ENCODE data around the gene RBM28. TPM values are rescaled to one million over a fixed set of nuclear protein-coding genes. Genes with fewer than 3 reads are reported as not detected.
A peak's percentile ranks its signal among the peaks of the same experiment; 100 is the strongest.

The RBM28 gene
- total RNA-seq, 1 experiment from 2014 or later: 28.8 TPM

DNA sequence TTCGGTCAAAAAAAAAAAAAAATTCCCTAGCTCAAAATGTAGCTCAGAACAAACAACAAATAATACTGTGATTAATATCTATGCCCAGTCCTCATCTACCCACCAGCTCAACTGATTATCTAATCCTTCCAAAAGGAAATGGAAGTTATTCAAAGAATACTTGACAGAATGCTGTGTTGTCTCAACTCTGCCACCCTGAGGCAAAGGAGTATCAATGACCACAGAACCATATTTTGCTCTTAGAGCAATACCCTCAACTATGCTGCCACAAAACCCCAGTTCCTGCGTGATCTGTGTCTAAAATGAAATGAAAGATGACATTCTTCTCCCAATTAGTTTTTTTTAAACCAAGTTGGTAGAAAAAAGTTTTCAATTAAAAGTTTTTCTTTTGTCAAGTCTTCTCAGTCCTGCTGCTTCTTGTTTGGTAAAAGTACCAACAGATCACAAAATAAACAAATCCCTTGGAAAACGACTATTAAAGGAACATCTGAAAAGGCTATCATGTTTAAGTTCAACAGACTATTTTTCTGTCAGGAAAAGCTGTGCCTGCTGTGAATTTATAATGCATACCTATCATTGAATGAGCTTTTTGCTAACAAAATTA, 21.6 kb downstream of the RBM28 start:
- H3K27ac ChIP-seq (ENCODE audit: low read length): no peak overlapping the region
- no peaks in the 10 kb centered on the region for H3K27me3 ChIP-seq (ENCODE audit: low read length)
- no peaks in the 10 kb centered on the region for H3K79me2 ChIP-seq (ENCODE audit: low read length)
- no peaks in the 10 kb centered on the region for H4K20me1 ChIP-seq (ENCODE audit: insufficient read depth, low read depth, low read length)
- H3K4me3 ChIP-seq (ENCODE audit: low read length): no peak overlapping the region
- H3K9me2 ChIP-seq (replicated peaks; ENCODE audit: insufficient read depth, low read length): no peaks in the 10 kb centered on the region
- H3K9ac ChIP-seq (ENCODE audit: low read length): no peak overlapping the region
- no peak overlapping the region for H3K4me2 ChIP-seq (ENCODE audit: low read depth, low read length, poor library complexity, severe bottlenecking)
- DNase-seq: peak; percentile 74
- H3K4me1 ChIP-seq (ENCODE audit: low read length): no peaks in the 10 kb centered on the region
- peaks cover 47% of the 10 kb centered on the region; the same call in 1 of the 2 replicates for H3K36me3 ChIP-seq (ENCODE audit: insufficient read depth, low read length)
- H2AFZ ChIP-seq (ENCODE audit: low read length): no peak overlapping the region
- no peaks in the 10 kb centered on the region for H3K9me3 ChIP-seq (ENCODE audit: low read length)

GRCh38 chr7:128321044-128321422, 22.7 kb downstream of the RBM28 start:
- Histone ChIP-seq H3K4me3 (ENCODE audit: low read length) (no peak overlapping the region), H3K79me2 (ENCODE audit: low read length) (no peaks in the 10 kb centered on the region), H3K9ac (ENCODE audit: low read length) (no peak overlapping the region), H2AFZ (ENCODE audit: low read length) (no peak overlapping the region), H3K4me1 (ENCODE audit: low read length) (no peaks in the 10 kb centered on the region), H3K27ac (ENCODE audit: low read length) (no peak overlapping the region), H3K27me3 (ENCODE audit: low read length) (no peaks in the 10 kb centered on the region), H3K4me2 (ENCODE audit: low read depth, low read length, poor library complexity, severe bottlenecking) (no peak overlapping the region), H3K9me2 (replicated peaks; ENCODE audit: insufficient read depth, low read length) (no peaks in the 10 kb centered on the region), H4K20me1 (ENCODE audit: insufficient read depth, low read depth, low read length) (no peaks in the 10 kb centered on the region), H3K36me3 (ENCODE audit: insufficient read depth, low read length) (peaks cover 52% of the 10 kb centered on the region; the same call in 1 of the 2 replicates), H3K9me3 (ENCODE audit: low read length) (no peaks in the 10 kb centered on the region)
- no peak for DNase-seq

GRCh38 chr7:128318691-128319090, 25.0 kb downstream of the RBM28 start:
- no peaks in the 10 kb centered on the region for H3K27me3 ChIP-seq (ENCODE audit: low read length)
- H3K79me2 ChIP-seq (ENCODE audit: low read length): no peaks in the 10 kb centered on the region
- H3K9me2 ChIP-seq (replicated peaks; ENCODE audit: insufficient read depth, low read length): no peaks in the 10 kb centered on the region
- H3K4me2 ChIP-seq (ENCODE audit: low read depth, low read length, poor library complexity, severe bottlenecking): no peak overlapping the region
- H3K27ac ChIP-seq (ENCODE audit: low read length): no peak overlapping the region
- H2AFZ ChIP-seq (ENCODE audit: low read length): no peak overlapping the region
- H3K4me3 ChIP-seq (ENCODE audit: low read length): no peak overlapping the region
- no peaks in the 10 kb centered on the region for H4K20me1 ChIP-seq (ENCODE audit: insufficient read depth, low read depth, low read length)
- no peak for DNase-seq
- H3K4me1 ChIP-seq (ENCODE audit: low read length): no peaks in the 10 kb centered on the region
- H3K9me3 ChIP-seq (ENCODE audit: low read length): no peaks in the 10 kb centered on the region
- H3K36me3 ChIP-seq (ENCODE audit: insufficient read depth, low read length): peaks cover 55% of the 10 kb centered on the region
- H3K9ac ChIP-seq (ENCODE audit: low read length): no peak overlapping the region

GRCh38 chr7:128311013-128311412, 32.7 kb downstream of the RBM28 start:
- no peak overlapping the region for H3K9ac ChIP-seq (ENCODE audit: low read length)
- H3K4me2 ChIP-seq (ENCODE audit: low read depth, low read length, poor library complexity, severe bottlenecking): no peak overlapping the region
- H3K9me3 ChIP-seq (ENCODE audit: low read length): no peaks in the 10 kb centered on the region

DNA sequence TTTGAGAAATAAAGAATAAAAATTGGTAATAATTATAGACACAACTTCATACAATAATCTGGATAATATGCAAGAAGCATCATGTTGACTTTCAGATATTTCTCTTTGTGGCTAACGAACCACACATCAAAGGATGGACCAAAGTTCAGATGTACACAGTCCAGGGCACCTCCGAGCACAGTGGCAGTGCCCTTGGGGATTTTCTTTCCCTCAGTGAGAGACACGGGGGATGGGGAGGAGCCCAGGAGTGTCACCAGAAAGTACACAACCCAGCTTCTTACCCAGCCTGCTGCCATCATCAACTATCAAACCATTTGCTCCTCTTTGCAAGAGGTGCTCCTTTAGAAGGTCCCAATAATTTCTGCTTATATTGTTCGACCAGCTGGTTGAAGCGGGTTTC, 33.2 kb downstream of the RBM28 start:
- Histone ChIP-seq H3K9me2 (replicated peaks; ENCODE audit: insufficient read depth, low read length) (no peaks in the 10 kb centered on the region), H3K9me3 (ENCODE audit: low read length) (no peaks in the 10 kb centered on the region), H2AFZ (ENCODE audit: low read length) (no peak overlapping the region), H3K4me1 (ENCODE audit: low read length) (no peaks in the 10 kb centered on the region), H3K9ac (ENCODE audit: low read length) (no peak overlapping the region), H3K4me2 (ENCODE audit: low read depth, low read length, poor library complexity, severe bottlenecking) (no peak overlapping the region), H4K20me1 (ENCODE audit: insufficient read depth, low read depth, low read length) (no peaks in the 10 kb centered on the region), H3K27me3 (ENCODE audit: low read length) (no peaks in the 10 kb centered on the region), H3K36me3 (ENCODE audit: insufficient read depth, low read length) (peaks cover 49% of the 10 kb centered on the region), H3K79me2 (ENCODE audit: low read length) (no peaks in the 10 kb centered on the region), H3K4me3 (ENCODE audit: low read length) (no peak overlapping the region), H3K27ac (ENCODE audit: low read length) (no peak overlapping the region)
- DNase-seq: peak; percentile 26

More at GRCh38 chr7:128311013-128311412, 32.7 kb downstream of the RBM28 start:
- Histone ChIP-seq H3K36me3 (ENCODE audit: insufficient read depth, low read length) (peaks cover 49% of the 10 kb centered on the region), H3K27ac (ENCODE audit: low read length) (no peak overlapping the region), H3K79me2 (ENCODE audit: low read length) (no peaks in the 10 kb centered on the region), H3K27me3 (ENCODE audit: low read length) (no peaks in the 10 kb centered on the region), H4K20me1 (ENCODE audit: insufficient read depth, low read depth, low read length) (no peaks in the 10 kb centered on the region), H2AFZ (ENCODE audit: low read length) (no peak overlapping the region), H3K4me1 (ENCODE audit: low read length) (no peaks in the 10 kb centered on the region), H3K9me2 (replicated peaks; ENCODE audit: insufficient read depth, low read length) (no peaks in the 10 kb centered on the region), H3K4me3 (ENCODE audit: low read length) (no peak overlapping the region)
- DNase-seq: no peak

DNA sequence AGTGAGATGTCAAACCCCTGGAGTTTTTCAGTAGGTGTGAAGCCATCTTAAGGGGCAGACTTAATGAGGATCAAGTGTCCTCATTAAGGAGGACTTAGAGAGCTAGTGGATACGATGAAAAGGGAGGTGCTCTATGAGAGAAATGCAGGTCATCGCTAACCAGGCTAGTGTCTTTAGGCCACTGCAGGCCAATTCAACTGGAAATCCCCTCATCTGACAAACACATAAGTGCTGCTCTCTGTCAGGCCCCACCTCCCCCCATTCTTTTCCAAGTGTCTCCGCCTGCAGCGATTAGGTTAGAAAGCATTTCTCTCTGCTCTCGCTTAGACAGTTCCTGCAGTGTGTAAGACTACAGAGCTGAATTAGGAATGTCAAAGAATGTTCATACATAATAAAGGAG, 33.7 kb downstream of the RBM28 start:
- H3K4me3 ChIP-seq (ENCODE audit: low read length): no peak overlapping the region
- no peak overlapping the region for H3K9ac ChIP-seq (ENCODE audit: low read length)
- DNase-seq: peak; percentile 41
- H3K9me3 ChIP-seq (ENCODE audit: low read length): no peaks in the 10 kb centered on the region
- no peaks in the 10 kb centered on the region for H3K4me1 ChIP-seq (ENCODE audit: low read length)
- H4K20me1 ChIP-seq (ENCODE audit: insufficient read depth, low read depth, low read length): no peaks in the 10 kb centered on the region
- H3K79me2 ChIP-seq (ENCODE audit: low read length): no peaks in the 10 kb centered on the region
- H3K36me3 ChIP-seq (ENCODE audit: insufficient read depth, low read length): peaks cover 50% of the 10 kb centered on the region
- H3K27me3 ChIP-seq (ENCODE audit: low read length): no peaks in the 10 kb centered on the region
- H2AFZ ChIP-seq (ENCODE audit: low read length): no peak overlapping the region
- H3K4me2 ChIP-seq (ENCODE audit: low read depth, low read length, poor library complexity, severe bottlenecking): no peak overlapping the region
- no peak overlapping the region for H3K27ac ChIP-seq (ENCODE audit: low read length)
- H3K9me2 ChIP-seq (replicated peaks; ENCODE audit: insufficient read depth, low read length): no peaks in the 10 kb centered on the region

DNA sequence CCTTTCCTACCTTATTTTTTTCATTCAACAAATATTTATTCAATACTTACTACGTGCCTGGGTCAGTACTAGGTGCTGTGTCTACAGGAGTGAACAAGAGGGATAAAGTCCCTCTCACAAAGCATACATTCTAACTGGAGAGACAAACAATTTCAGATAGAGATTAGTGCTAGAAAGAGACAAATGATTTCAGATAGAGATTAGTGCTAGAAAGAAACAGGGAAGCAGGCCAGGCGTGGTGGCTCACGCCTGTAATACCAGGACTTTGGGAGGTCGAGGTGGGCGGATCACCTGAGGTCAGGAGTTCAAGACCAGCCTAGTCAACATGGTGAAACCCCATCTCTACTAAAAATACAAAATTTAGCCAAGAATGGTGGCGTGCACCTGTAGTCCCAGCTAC, 34.6 kb downstream of the RBM28 start:
- Histone ChIP-seq H3K27ac (ENCODE audit: low read length) (no peak overlapping the region), H3K36me3 (ENCODE audit: insufficient read depth, low read length) (peaks cover 45% of the 10 kb centered on the region; the same call in 1 of the 2 replicates), H3K9me3 (ENCODE audit: low read length) (no peaks in the 10 kb centered on the region)

DNA sequence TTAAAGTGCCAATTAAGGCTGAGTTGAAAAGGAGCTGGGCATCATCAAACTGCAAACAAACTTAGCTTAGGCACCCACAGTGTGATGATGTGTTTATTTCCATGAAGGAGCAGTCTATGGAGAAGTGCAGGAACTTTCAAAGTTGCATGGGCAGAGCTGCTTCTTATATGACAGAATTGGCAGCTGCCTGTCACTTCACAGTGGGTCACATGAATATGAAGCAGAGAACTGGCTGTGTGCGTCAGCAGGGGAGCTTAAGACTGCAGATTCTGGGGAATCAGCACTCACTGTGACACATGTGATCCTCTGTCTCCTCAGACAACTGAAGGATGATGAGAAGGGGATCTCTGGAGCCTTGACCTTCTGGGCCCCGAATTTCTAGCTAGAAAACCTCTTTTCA, 36.6 kb downstream of the RBM28 start:
- Histone ChIP-seq H4K20me1 (ENCODE audit: insufficient read depth, low read depth, low read length) (no peaks in the 10 kb centered on the region), H3K27ac (ENCODE audit: low read length) (no peak overlapping the region), H3K79me2 (ENCODE audit: low read length) (no peaks in the 10 kb centered on the region), H3K4me3 (ENCODE audit: low read length) (no peak overlapping the region), H3K9me3 (ENCODE audit: low read length) (no peaks in the 10 kb centered on the region), H3K4me1 (ENCODE audit: low read length) (no peaks in the 10 kb centered on the region), H3K9ac (ENCODE audit: low read length) (no peak overlapping the region), H3K36me3 (ENCODE audit: insufficient read depth, low read length) (peaks cover 51% of the 10 kb centered on the region; the same call in 1 of the 2 replicates), H3K9me2 (replicated peaks; ENCODE audit: insufficient read depth, low read length) (no peaks in the 10 kb centered on the region), H3K4me2 (ENCODE audit: low read depth, low read length, poor library complexity, severe bottlenecking) (no peak overlapping the region), H2AFZ (ENCODE audit: low read length) (no peak overlapping the region), H3K27me3 (ENCODE audit: low read length) (no peaks in the 10 kb centered on the region)
- no peak for DNase-seq

More for the DNA sequence above, 34.6 kb downstream of the RBM28 start:
- no peak for DNase-seq
- H3K9ac ChIP-seq (ENCODE audit: low read length): no peak overlapping the region
- H3K9me2 ChIP-seq (replicated peaks; ENCODE audit: insufficient read depth, low read length): no peaks in the 10 kb centered on the region
- no peaks in the 10 kb centered on the region for H3K4me1 ChIP-seq (ENCODE audit: low read length)
- no peaks in the 10 kb centered on the region for H4K20me1 ChIP-seq (ENCODE audit: insufficient read depth, low read depth, low read length)
- no peaks in the 10 kb centered on the region for H3K79me2 ChIP-seq (ENCODE audit: low read length)
- H2AFZ ChIP-seq (ENCODE audit: low read length): no peak overlapping the region
- H3K4me3 ChIP-seq (ENCODE audit: low read length): no peak overlapping the region
- no peaks in the 10 kb centered on the region for H3K27me3 ChIP-seq (ENCODE audit: low read length)
- no peak overlapping the region for H3K4me2 ChIP-seq (ENCODE audit: low read depth, low read length, poor library complexity, severe bottlenecking)
